Activated B cell treated with CpG ODN at 0.5 μM for 24 hours (primary cell): ENCODE data around the gene KRTAP10-6. TPM values are rescaled to one million over a fixed set of nuclear protein-coding genes. Genes with fewer than 3 reads are reported as not detected.
"Not testable (repeated sequence)": the region's sequence is repeated elsewhere in the genome, so short reads cannot be mapped to it uniquely, and the experiment has no call there.

Source experiments
- ATAC-seq: fragments of 200-7000 bp; cut with Tn5 transposase; one replicate; pipeline ENCODE4 v1.10.0; 2021; ENCODE audit warnings: low read depth, mild to moderate bottlenecking, moderate library complexity
- CTCF ChIA-PET: fragments of 350-600 bp; sonication (Branson Sonifier 250); formaldehyde crosslinking; loops from one replicate; lab custom pipeline; 2021; ENCODE audit warnings: antibody characterized with exemption; lab: Charles Lee
- POLR2A ChIA-PET: fragments of 350-600 bp; sonication (Branson Sonifier 250); formaldehyde crosslinking; loops from one replicate; lab custom pipeline; 2021; ENCODE audit warnings: antibody characterized with exemption; lab: Charles Lee
- DNase-seq: peaks from one replicate; pipeline ENCODE4 v3.0.0; 2022
- H3K27ac Mint-ChIP-seq: one replicate; pipeline ENCODE4 v1.8.0; 2020; ENCODE audit warnings: mixed read lengths
- H3K27me3 Mint-ChIP-seq: one replicate; pipeline ENCODE4 v1.8.0; 2021; ENCODE audit warnings: mixed read lengths
- H3K36me3 Mint-ChIP-seq: one replicate; pipeline ENCODE4 v1.8.0; 2021; ENCODE audit warnings: low read depth, mixed read lengths
- H3K4me1 Mint-ChIP-seq: one replicate; pipeline ENCODE4 v1.8.0; 2021; ENCODE audit warnings: mixed read lengths
- H3K4me3 Mint-ChIP-seq: one replicate; pipeline ENCODE4 v1.8.0; 2020; ENCODE audit warnings: mild to moderate bottlenecking, mixed read lengths
- H3K9me3 Mint-ChIP-seq: one replicate; pipeline ENCODE4 v1.8.0; 2020; ENCODE audit warnings: mixed read lengths
- intact Hi-C: fragments of 100-400 bp; cut with micrococcal nuclease; formaldehyde crosslinking; loops from one replicate; pipeline ENCODE4 v1.15.1; 2024
- total RNA-seq: library from RNA; stranded (reverse); gene quantifications from 2 replicates; pipeline ENCODE4 v1.2.3, GENCODE V29; 2022
- TF ChIP-seq, protein P1 (sequence below): fragments of 200-600 bp; IDR thresholded peaks from one replicate; pipeline ENCODE4 v1.8.0; 2022; ENCODE audit warnings: antibody characterized with exemption, mild to moderate bottlenecking

KRTAP10-6 gene
- total RNA-seq, 1 donor from 2014 or later: not detected

DNA sequence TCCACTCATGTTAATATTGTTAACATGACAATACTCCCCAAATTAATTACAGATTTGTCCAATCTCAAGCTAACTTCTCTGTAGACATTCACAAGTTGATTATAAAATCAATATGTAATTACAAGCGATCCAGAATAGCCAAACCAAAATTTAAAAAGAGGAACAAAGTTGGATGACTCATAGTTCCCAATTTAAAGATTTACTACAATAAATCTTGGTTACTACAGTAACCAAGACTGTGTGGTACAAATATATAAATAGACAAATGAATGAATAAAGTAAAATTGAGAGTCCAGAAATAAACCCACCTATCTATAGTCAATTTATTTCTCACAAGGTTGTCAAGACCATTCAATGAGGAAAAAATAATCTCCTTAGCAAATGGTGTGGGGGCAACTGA, 25.9 kb downstream of the KRTAP10-6 start:
- TF ChIP-seq, protein P1, sequence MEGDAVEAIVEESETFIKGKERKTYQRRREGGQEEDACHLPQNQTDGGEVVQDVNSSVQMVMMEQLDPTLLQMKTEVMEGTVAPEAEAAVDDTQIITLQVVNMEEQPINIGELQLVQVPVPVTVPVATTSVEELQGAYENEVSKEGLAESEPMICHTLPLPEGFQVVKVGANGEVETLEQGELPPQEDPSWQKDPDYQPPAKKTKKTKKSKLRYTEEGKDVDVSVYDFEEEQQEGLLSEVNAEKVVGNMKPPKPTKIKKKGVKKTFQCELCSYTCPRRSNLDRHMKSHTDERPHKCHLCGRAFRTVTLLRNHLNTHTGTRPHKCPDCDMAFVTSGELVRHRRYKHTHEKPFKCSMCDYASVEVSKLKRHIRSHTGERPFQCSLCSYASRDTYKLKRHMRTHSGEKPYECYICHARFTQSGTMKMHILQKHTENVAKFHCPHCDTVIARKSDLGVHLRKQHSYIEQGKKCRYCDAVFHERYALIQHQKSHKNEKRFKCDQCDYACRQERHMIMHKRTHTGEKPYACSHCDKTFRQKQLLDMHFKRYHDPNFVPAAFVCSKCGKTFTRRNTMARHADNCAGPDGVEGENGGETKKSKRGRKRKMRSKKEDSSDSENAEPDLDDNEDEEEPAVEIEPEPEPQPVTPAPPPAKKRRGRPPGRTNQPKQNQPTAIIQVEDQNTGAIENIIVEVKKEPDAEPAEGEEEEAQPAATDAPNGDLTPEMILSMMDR: no peak
- ChIA-PET CTCF (no interaction called here), POLR2A (interaction anchor here (0.6 kb wide), 1 partner anchor 361 kb away, joined by 10 read pairs; no protein-coding TSS in a partner anchor)
- DNase-seq (no peak), ATAC-seq (peak; percentile 51)
- Mint-ChIP-seq H3K27me3 (no peaks in the 10 kb centered on the region), H3K36me3 (no peaks in the 10 kb centered on the region), H3K27ac (peak overlapping the region; percentile 68), H3K4me3 (no peak overlapping the region), H3K9me3 (peaks cover 9% of the 10 kb centered on the region), H3K4me1 (peaks cover 39% of the 10 kb centered on the region)
- intact Hi-C loops: loop anchor here (5.0 kb wide), 1 partner anchor 541 kb away; no protein-coding TSS in a partner anchor

- POLR2A ChIA-PET: no interaction called here
Observed at GRCh38 chr21:44564886-44565598, 27.3 kb downstream of the KRTAP10-6 start.

DNA sequence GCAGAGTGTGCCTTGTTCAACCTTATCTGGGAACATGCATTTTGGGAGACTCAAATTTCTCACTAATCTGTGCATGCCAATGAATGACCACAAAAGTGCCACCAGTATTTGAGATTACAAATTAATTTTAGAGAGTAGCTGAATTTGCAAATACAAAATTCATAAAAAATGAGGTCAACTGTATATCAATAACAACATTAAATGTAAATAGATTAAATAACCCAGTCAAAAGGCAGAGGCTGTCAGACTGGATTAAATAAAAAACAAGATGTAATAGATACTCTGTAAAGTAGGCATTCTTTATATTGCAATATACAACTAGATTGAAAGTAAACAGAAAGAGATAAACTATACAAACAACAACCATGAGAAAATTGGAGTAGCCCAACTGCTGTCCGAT, 28.2 kb downstream of the KRTAP10-6 start:
- no peak for ATAC-seq
- no peaks in the 10 kb centered on the region for H3K36me3 Mint-ChIP-seq
- H3K4me3 Mint-ChIP-seq: no peak overlapping the region
- ChIA-PET POLR2A (no interaction called here), CTCF (no interaction called here)
- H3K27ac Mint-ChIP-seq: no peak overlapping the region
- no peak for DNase-seq
- no peaks in the 10 kb centered on the region for H3K27me3 Mint-ChIP-seq
- intact Hi-C loops: no loop called here
- peaks cover 8% of the 10 kb centered on the region for H3K9me3 Mint-ChIP-seq
- peaks cover 41% of the 10 kb centered on the region for H3K4me1 Mint-ChIP-seq
- TF ChIP-seq, protein P1: no peak

More at GRCh38 chr21:44564886-44565598, 27.3 kb downstream of the KRTAP10-6 start:
- Mint-ChIP-seq H3K27me3 (no peaks in the 10 kb centered on the region), H3K4me3 (peak overlapping the region; percentile 35), H3K9me3 (peaks cover 6% of the 10 kb centered on the region), H3K36me3 (no peaks in the 10 kb centered on the region), H3K27ac (peak overlapping the region; percentile 86), H3K4me1 (peaks cover 41% of the 10 kb centered on the region)
- no peak for DNase-seq
- peak; percentile 72 for ATAC-seq
- TF ChIP-seq, protein P1: no peak
- intact Hi-C loops: loop anchor here (5.0 kb wide), 1 partner anchor 542 kb away; no protein-coding TSS in a partner anchor
- CTCF ChIA-PET: no interaction called here

- Mint-ChIP-seq H3K36me3 (no peaks in the 10 kb centered on the region), H3K4me1 (peaks cover 21% of the 10 kb centered on the region), H3K27me3 (peaks cover 3% of the 10 kb centered on the region), H3K27ac (no peak within 1 kb of the TSS), H3K4me3 (no peak within 1 kb of the TSS), H3K9me3 (peaks cover 8% of the 10 kb centered on the region)
- TF ChIP-seq, protein P1: no peak
- no peak for DNase-seq
- CTCF ChIA-PET: no interaction called here
- ATAC-seq: no peak
- POLR2A ChIA-PET: no interaction called here
- intact Hi-C loops: no loop called here
Observed at GRCh38 chr21:44558695-44559094, 33.6 kb downstream of the KRTAP10-6 start, which contains the start of gene KRTAP10-3. Gene KRTAP10-3 (minus strand): TSS chr21:44558795. CDS start chr21:44558715, 80 bp downstream.

- ATAC-seq, H3K36me3 Mint-ChIP-seq, H3K27ac Mint-ChIP-seq, POLR2A ChIA-PET, DNase-seq, intact Hi-C loops, H3K4me3 Mint-ChIP-seq, CTCF ChIA-PET, H3K9me3 Mint-ChIP-seq, H3K27me3 Mint-ChIP-seq: not testable (repeated sequence)
- H3K4me1 Mint-ChIP-seq: peaks cover 21% of the 10 kb centered on the region
Observed at GRCh38 chr21:44558329-44558675, 34.0 kb downstream of the KRTAP10-6 start.
